ENCODE results near the gene JPH2.

The JPH2 gene

DNA sequence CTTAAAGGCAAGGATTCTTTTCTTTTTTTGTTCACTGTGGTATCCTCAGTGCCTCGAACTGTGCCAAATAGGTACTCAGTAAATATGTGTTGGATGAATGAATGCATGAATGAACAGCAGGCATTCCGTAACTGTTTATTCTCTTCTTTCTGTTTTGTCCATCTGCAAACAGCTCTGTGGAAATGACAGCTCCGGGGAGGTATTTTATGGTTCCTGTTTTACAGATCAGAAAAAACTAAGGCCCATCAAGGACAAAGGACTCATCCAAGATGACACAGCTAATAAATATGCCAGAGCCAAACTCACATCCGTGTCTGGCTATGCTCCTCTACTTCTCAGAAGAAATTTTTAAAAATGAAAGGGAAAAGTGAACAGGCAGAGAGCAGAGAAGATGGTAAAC is 21.0 kb downstream of the JPH2 start:
- H3K4me1 ChIP-seq (ENCODE audit: low read length) = no peaks in the 10 kb centered on the region
- no peaks in the 10 kb centered on the region for H3K9me2 ChIP-seq (replicated peaks; ENCODE audit: insufficient read depth, low read length)
- H3K9me3 ChIP-seq (replicated peaks; ENCODE audit: insufficient read depth, low read length) = no peaks in the 10 kb centered on the region
- no peaks in the 10 kb centered on the region for H3K36me3 ChIP-seq (replicated peaks; ENCODE audit: insufficient read depth, low read length)
- no peaks in the 10 kb centered on the region for H3K27me3 ChIP-seq (replicated peaks; ENCODE audit: insufficient read depth, low read length)
- H3K4me3 ChIP-seq (ENCODE audit: low read length) = no peak overlapping the region
- no peak overlapping the region for H3K27ac ChIP-seq (ENCODE audit: low read length)
- H3K4me2 ChIP-seq (ENCODE audit: low read depth, low read length) = no peak overlapping the region
- no peak overlapping the region for H3K9ac ChIP-seq (ENCODE audit: low read length)
- H3F3A ChIP-seq (ENCODE audit: insufficient read depth, low read length) = no peaks in the 10 kb centered on the region
- DNase-seq = no peak
- no peak for TF ChIP-seq EZH2 (optimal IDR thresholded peaks at IDR 0.05; ENCODE audit: low read depth, low read length)
- TF ChIP-seq, protein P1, sequence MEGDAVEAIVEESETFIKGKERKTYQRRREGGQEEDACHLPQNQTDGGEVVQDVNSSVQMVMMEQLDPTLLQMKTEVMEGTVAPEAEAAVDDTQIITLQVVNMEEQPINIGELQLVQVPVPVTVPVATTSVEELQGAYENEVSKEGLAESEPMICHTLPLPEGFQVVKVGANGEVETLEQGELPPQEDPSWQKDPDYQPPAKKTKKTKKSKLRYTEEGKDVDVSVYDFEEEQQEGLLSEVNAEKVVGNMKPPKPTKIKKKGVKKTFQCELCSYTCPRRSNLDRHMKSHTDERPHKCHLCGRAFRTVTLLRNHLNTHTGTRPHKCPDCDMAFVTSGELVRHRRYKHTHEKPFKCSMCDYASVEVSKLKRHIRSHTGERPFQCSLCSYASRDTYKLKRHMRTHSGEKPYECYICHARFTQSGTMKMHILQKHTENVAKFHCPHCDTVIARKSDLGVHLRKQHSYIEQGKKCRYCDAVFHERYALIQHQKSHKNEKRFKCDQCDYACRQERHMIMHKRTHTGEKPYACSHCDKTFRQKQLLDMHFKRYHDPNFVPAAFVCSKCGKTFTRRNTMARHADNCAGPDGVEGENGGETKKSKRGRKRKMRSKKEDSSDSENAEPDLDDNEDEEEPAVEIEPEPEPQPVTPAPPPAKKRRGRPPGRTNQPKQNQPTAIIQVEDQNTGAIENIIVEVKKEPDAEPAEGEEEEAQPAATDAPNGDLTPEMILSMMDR (IDR thresholded peaks at IDR 0.05; ENCODE audit: low read length) = no peak
- TF ChIP-seq EZH2phosphoT487 (IDR thresholded peaks at IDR 0.05; ENCODE audit: low read length) = no peak
- no peaks in the 10 kb centered on the region for H3K79me2 ChIP-seq (ENCODE audit: low read length)
- no peak overlapping the region for H2AFZ ChIP-seq (ENCODE audit: low read length)
- no peaks in the 10 kb centered on the region for H4K20me1 ChIP-seq (ENCODE audit: insufficient read depth, low read length)

DNA sequence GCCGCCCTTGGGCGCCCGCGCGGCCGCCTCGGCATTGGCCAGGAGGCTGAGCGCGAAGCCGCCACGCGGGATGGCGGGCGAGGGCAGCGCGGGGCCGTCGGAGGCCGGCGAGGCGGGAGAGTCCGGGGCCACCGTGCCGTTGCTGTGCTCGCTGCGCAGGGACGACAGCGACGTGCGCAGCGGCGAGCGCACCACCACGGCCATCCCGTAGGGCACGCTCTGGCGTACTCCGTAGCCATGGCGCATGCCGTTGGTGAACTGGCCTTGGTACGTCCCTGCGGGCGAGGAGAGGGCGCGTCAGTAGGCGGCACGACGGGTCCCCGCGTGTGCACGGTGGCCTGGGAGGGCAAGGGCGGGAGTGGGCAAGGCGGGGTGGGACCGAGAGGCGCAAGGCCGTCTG is 26.9 kb downstream of the JPH2 start:
- H3F3A ChIP-seq (ENCODE audit: insufficient read depth, low read length) = no peaks in the 10 kb centered on the region
- H3K36me3 ChIP-seq (replicated peaks; ENCODE audit: insufficient read depth, low read length) = no peaks in the 10 kb centered on the region
- no peaks in the 10 kb centered on the region for H3K9me2 ChIP-seq (replicated peaks; ENCODE audit: insufficient read depth, low read length)
- no peak for DNase-seq
- H3K9ac ChIP-seq (ENCODE audit: low read length) = no peak overlapping the region
- H3K4me1 ChIP-seq (ENCODE audit: low read length) = no peaks in the 10 kb centered on the region
- no peaks in the 10 kb centered on the region for H3K9me3 ChIP-seq (replicated peaks; ENCODE audit: insufficient read depth, low read length)
- H3K4me2 ChIP-seq (ENCODE audit: low read depth, low read length) = no peak overlapping the region
- no peaks in the 10 kb centered on the region for H4K20me1 ChIP-seq (ENCODE audit: insufficient read depth, low read length)
- TF ChIP-seq, protein P1 (IDR thresholded peaks at IDR 0.05; ENCODE audit: low read length) = no peak
- TF ChIP-seq EZH2 (optimal IDR thresholded peaks at IDR 0.05; ENCODE audit: low read depth, low read length) (no peak), EZH2phosphoT487 (IDR thresholded peaks at IDR 0.05; ENCODE audit: low read length) (no peak)
- H3K79me2 ChIP-seq (ENCODE audit: low read length) = no peaks in the 10 kb centered on the region
- H3K4me3 ChIP-seq (ENCODE audit: low read length) = no peak overlapping the region
- H2AFZ ChIP-seq (ENCODE audit: low read length) = no peak overlapping the region
- H3K27me3 ChIP-seq (replicated peaks; ENCODE audit: insufficient read depth, low read length) = peaks cover 7% of the 10 kb centered on the region; the same call in 1 of the 2 replicates
- no peak overlapping the region for H3K27ac ChIP-seq (ENCODE audit: low read length)

DNA sequence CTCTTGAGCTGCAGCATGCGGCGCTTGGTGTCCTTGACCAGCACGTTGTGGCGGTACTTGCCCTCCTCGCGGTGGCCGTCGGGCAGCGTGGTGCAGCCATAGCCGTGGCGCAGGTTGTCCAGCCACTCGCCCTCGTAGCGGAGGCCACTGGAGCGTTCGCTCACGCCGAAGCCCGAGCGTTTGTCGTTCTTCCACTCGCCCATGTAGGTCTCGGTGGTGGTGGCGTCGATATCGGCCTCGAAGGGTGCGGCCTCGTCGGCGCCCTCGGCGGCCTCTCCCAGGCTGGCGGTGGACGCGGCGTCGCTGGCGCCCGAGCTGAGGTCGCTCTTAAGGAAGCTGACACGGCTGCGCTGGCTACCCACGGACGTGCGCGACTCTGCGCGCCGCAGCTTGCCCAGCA is 27.3 kb downstream of the JPH2 start:
- Histone ChIP-seq H4K20me1 (ENCODE audit: insufficient read depth, low read length) (no peaks in the 10 kb centered on the region), H3K4me1 (ENCODE audit: low read length) (no peaks in the 10 kb centered on the region), H3K36me3 (replicated peaks; ENCODE audit: insufficient read depth, low read length) (no peaks in the 10 kb centered on the region), H3K9ac (ENCODE audit: low read length) (no peak overlapping the region), H3K9me3 (replicated peaks; ENCODE audit: insufficient read depth, low read length) (no peaks in the 10 kb centered on the region), H3K4me2 (ENCODE audit: low read depth, low read length) (no peak overlapping the region), H3F3A (ENCODE audit: insufficient read depth, low read length) (no peaks in the 10 kb centered on the region), H2AFZ (ENCODE audit: low read length) (no peak overlapping the region), H3K9me2 (replicated peaks; ENCODE audit: insufficient read depth, low read length) (no peaks in the 10 kb centered on the region), H3K4me3 (ENCODE audit: low read length) (no peak overlapping the region), H3K27ac (ENCODE audit: low read length) (no peak overlapping the region), H3K27me3 (replicated peaks; ENCODE audit: insufficient read depth, low read length) (peaks cover 7% of the 10 kb centered on the region; the same call in 1 of the 2 replicates), H3K79me2 (ENCODE audit: low read length) (no peaks in the 10 kb centered on the region)
- no peak for DNase-seq
- TF ChIP-seq, protein P1 (IDR thresholded peaks at IDR 0.05; ENCODE audit: low read length) = no peak
- TF ChIP-seq EZH2 (optimal IDR thresholded peaks at IDR 0.05; ENCODE audit: low read depth, low read length) (no peak), EZH2phosphoT487 (IDR thresholded peaks at IDR 0.05; ENCODE audit: low read length) (no peak)
